Measurements from ENCODE around the gene DNMT1. TPM values are rescaled to one million over a fixed set of nuclear protein-coding genes. Genes with fewer than 3 reads are reported as not detected.

The DNMT1 gene
- total RNA-seq, 1 experiment from 2014 or later, result 144 TPM

- Mint-ChIP-seq H3K36me3 (ENCODE audit: insufficient read depth, unreplicated experiment) (peaks cover 15% of the 10 kb centered on the region), H3K27me3 (ENCODE audit: insufficient read depth, unreplicated experiment) (peaks cover 2% of the 10 kb centered on the region), H3K9me3 (ENCODE audit: unreplicated experiment) (no peaks in the 10 kb centered on the region), H3K4me3 (ENCODE audit: unreplicated experiment) (no peak overlapping the region), H3K4me1 (ENCODE audit: low read depth, unreplicated experiment) (no peaks in the 10 kb centered on the region), H3K27ac (ENCODE audit: unreplicated experiment) (no peak overlapping the region)
- Histone ChIP-seq H3K27me3 (replicated peaks; ENCODE audit: control insufficient read depth, insufficient read depth, low read length) (no peaks in the 10 kb centered on the region), H3K9me3 (no peaks in the 10 kb centered on the region), H3K4me3 (ENCODE audit: low read depth, low read length) (no peak overlapping the region), H3K36me3 (ENCODE audit: control insufficient read depth, insufficient read depth, low read length) (no peaks in the 10 kb centered on the region), H3K4me1 (no peaks in the 10 kb centered on the region)
- BruUV-seq (replicated peaks), result no TSS peak
- intact Hi-C loops (cut with micrococcal nuclease; ENCODE audit: unreplicated experiment), result no loop called here
- no peak for TF ChIP-seq CTCF (IDR thresholded peaks at IDR 0.05; ENCODE audit: insufficient read depth in 1 of 2, low read depth in 1 of 2, low read length in 1 of 2, severe bottlenecking in 1 of 2, unreplicated experiment in 1 of 2)
- ChIA-PET CTCF (no interaction called here), POLR2A (no interaction called here)
- no peak for DNase-seq
Observed at GRCh38 chr19:10100163-10100785, 94.5 kb downstream of the DNMT1 start.

- H3K4me1 ChIP-seq, result no peaks in the 10 kb centered on the region
- Mint-ChIP-seq H3K36me3 (ENCODE audit: insufficient read depth, unreplicated experiment) (peaks cover 22% of the 10 kb centered on the region), H3K9me3 (ENCODE audit: unreplicated experiment) (no peaks in the 10 kb centered on the region), H3K27ac (ENCODE audit: unreplicated experiment) (no peak overlapping the region), H3K4me3 (ENCODE audit: unreplicated experiment) (peak overlapping the region; percentile 67), H3K4me1 (ENCODE audit: low read depth, unreplicated experiment) (no peaks in the 10 kb centered on the region), H3K27me3 (ENCODE audit: insufficient read depth, unreplicated experiment) (peaks cover 2% of the 10 kb centered on the region)
- ChIA-PET CTCF (interaction anchor here (0.6 to 1.5 kb wide), 9 partner anchors 10 to 698 kb away, joined by 3 to 10 read pairs (median 3); partner anchors contain the start of gene PPAN), POLR2A (interaction anchor here (0.6 to 1.5 kb wide), 5 partner anchors 10 to 165 kb away, joined by 3 to 22 read pairs (median 3); partner anchors contain the start of genes MRPL4 and PPAN)
- BruUV-seq (replicated peaks), result TSS peak; percentile 35
- intact Hi-C loops (cut with micrococcal nuclease; ENCODE audit: unreplicated experiment), result loop anchor here (1.0 kb wide), 1 partner anchor 10 kb away; the partner anchor contains the start of gene PPAN
- no peak for TF ChIP-seq CTCF (IDR thresholded peaks at IDR 0.05; ENCODE audit: insufficient read depth in 1 of 2, low read depth in 1 of 2, low read length in 1 of 2, severe bottlenecking in 1 of 2, unreplicated experiment in 1 of 2)
- peak overlapping the region; percentile 54 for H3K4me3 ChIP-seq (ENCODE audit: low read depth, low read length)
- DNase-seq, result no peak
- H3K36me3 ChIP-seq (ENCODE audit: control insufficient read depth, insufficient read depth, low read length), result no peaks in the 10 kb centered on the region
- H3K9me3 ChIP-seq, result no peaks in the 10 kb centered on the region
- no peaks in the 10 kb centered on the region for H3K27me3 ChIP-seq (replicated peaks; ENCODE audit: control insufficient read depth, insufficient read depth, low read length)
Observed at GRCh38 chr19:10096615-10096963, 98.2 kb downstream of the DNMT1 start.

- peaks cover 2% of the 10 kb centered on the region for H3K27me3 Mint-ChIP-seq (ENCODE audit: insufficient read depth, unreplicated experiment)
- Histone ChIP-seq H3K27me3 (replicated peaks; ENCODE audit: control insufficient read depth, insufficient read depth, low read length) (no peaks in the 10 kb centered on the region), H3K36me3 (ENCODE audit: control insufficient read depth, insufficient read depth, low read length) (no peaks in the 10 kb centered on the region), H3K4me3 (ENCODE audit: low read depth, low read length) (peak overlapping the region; percentile 54), H3K9me3 (no peaks in the 10 kb centered on the region), H3K4me1 (no peaks in the 10 kb centered on the region)
- POLR2A ChIA-PET, result interaction anchor here (0.6 to 1.5 kb wide), 8 partner anchors 9 to 238 kb away, joined by 3 to 22 read pairs (median 4); partner anchors contain the start of genes MRPL4, PPAN and RAVER1
- intact Hi-C loops (cut with micrococcal nuclease; ENCODE audit: unreplicated experiment), result loop anchor here (1.0 kb wide), 1 partner anchor 10 kb away; the partner anchor contains the start of gene PPAN
- H3K4me3 Mint-ChIP-seq (ENCODE audit: unreplicated experiment), result peak overlapping the region; percentile 67
- H3K36me3 Mint-ChIP-seq (ENCODE audit: insufficient read depth, unreplicated experiment), result peaks cover 24% of the 10 kb centered on the region
- CTCF ChIA-PET, result interaction anchor here (0.6 to 1.5 kb wide), 11 partner anchors 10 to 699 kb away, joined by 3 to 10 read pairs (median 3); partner anchors contain the start of gene PPAN
- no peak overlapping the region for H3K27ac Mint-ChIP-seq (ENCODE audit: unreplicated experiment)
- no peaks in the 10 kb centered on the region for H3K4me1 Mint-ChIP-seq (ENCODE audit: low read depth, unreplicated experiment)
- no peak for TF ChIP-seq CTCF (IDR thresholded peaks at IDR 0.05; ENCODE audit: insufficient read depth in 1 of 2, low read depth in 1 of 2, low read length in 1 of 2, severe bottlenecking in 1 of 2, unreplicated experiment in 1 of 2)
- H3K9me3 Mint-ChIP-seq (ENCODE audit: unreplicated experiment), result no peaks in the 10 kb centered on the region
- no TSS peak for BruUV-seq (replicated peaks)
- DNase-seq, result peak; percentile 85 to 94
Observed at GRCh38 chr19:10095948-10096614, 98.7 kb downstream of the DNMT1 start.

Data from Caco-2 (cell line).